ENCODE data around the gene TRAF7.
A peak's percentile ranks its signal among the peaks of the same experiment; 100 is the strongest.
"Not testable (repeated sequence)": the region's sequence is repeated elsewhere in the genome, so short reads cannot be mapped to it uniquely, and the experiment has no call there.

TRAF7 gene

DNA sequence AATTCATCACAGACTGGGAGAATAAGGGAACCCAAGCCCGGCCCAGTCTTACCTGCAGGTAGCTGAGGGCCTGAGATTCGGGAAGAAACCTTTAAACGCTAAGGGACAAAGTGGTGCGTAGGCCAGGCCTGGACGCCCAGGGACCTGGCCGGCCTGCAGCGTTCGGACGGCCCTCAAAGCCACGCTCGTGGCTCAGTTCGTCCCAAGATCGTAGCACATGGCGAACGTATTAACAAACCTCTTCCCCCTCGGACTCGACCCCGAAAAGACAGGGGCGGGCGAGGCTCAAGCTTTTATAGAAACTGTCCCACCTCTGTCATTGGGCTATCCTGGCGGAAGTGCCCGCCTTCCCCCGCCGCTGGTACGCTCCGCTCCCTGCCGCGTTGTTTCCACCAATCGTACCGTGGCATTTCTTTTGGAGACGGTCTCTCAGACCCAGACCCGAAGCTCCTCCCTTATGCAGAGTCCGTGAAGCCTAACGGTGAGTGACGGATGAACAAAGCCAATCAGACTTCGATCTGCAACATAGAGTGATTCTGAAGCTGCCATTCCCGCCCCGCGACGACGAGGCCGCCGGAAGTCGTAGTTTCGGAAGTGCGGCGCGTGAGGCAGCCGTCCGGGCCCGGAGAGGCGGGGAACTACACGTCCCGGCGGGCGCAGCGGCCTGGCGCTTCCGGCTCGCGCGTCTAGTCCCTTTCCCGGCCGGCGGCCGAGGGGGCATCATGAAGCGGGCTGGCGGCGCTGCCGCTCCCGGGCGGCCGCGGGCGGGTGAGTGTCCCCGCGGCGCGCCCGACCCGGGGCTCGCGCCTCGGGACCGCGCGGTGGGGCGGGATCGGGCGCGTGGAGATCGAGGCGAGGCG lies at the start of gene TRAF7:
Gene TRAF7, plus strand, starts transcription at position 692 of the 860 bp plus-strand sequence. CDS start 8,139 bp downstream, outside the sequence.
- DNase-seq, result peak; percentile 100

GRCh38 chr16:2106211-2106610 lies 49.4 kb upstream of the TRAF7 start:
- not testable (repeated sequence) for DNase-seq

DNA sequence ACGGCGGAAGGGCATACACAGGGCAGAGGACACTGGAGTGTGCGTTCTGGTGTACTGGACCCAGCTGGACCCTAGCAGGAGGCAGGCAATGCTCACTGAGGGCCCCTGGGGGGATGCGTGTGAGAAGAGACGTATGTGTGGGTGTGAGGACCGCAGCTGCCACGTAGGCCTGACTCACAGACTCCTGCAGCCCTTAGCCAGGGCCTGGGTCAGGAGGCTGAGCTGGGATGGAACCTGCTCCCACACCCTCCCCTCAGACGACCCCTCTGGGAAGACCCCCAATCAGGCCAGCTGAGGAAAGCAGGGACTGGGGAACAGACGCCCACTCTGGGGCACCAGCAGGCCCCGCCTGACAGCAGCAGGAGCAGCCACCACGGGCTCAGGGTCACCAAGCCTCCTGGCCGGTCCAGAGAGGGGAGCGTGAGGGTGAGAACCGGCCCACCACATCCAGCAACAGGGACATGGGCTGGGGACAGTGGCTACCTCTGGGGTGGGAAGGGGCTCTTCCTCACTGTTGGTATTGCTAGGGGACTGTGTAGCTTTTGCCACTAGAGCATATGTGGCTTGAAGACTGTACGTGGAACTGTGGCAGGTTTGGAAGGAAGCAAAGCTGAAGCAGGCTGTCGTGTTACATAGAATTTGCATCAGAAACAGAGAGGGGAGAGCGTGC lies 48.3 kb upstream of the TRAF7 start:
- DNase-seq, result not testable (repeated sequence)

DNA sequence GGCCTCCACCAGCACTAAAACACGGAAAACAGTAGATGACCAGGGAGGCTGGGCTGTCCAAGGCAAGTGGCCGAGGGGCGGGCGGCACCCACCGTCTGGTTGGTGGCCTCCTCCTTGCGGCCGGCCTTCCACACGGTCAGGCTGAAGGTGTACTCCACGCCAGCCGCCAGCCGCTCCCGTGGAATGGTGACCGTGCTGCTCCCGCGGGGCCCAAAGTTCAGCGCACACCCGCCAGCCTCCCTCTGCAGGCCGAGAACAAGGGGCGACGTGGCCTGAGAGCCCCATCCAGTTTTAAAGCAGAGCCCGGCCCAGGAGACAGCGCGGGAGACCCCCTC lies 47.8 kb upstream of the TRAF7 start:
- not testable (repeated sequence) for DNase-seq

- not testable (repeated sequence) for DNase-seq
Measured at GRCh38 chr16:2108446-2109270, 46.9 kb upstream of the TRAF7 start.

DNA sequence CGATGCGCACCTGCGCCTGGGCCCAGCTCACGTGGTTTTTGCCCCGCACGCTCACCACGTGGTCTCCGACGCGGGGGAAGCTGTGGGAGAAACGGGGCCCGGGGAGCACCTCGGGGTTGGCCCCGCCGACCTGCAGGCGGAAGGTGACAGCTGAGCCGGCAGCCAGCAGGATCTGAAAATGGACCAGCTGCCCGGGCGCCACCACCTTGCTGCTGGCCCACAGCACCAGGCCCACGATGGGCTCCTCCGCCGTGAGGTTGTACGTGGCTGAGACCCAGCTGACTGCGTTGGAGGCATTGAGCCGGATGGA lies 46.4 kb upstream of the TRAF7 start:
- DNase-seq, result not testable (repeated sequence)

- DNase-seq, result not testable (repeated sequence)
Measured at GRCh38 chr16:2109872-2110271, 45.7 kb upstream of the TRAF7 start.

- DNase-seq, result not testable (repeated sequence)
Measured at GRCh38 chr16:2110332-2111008, 45.1 kb upstream of the TRAF7 start.

DNA sequence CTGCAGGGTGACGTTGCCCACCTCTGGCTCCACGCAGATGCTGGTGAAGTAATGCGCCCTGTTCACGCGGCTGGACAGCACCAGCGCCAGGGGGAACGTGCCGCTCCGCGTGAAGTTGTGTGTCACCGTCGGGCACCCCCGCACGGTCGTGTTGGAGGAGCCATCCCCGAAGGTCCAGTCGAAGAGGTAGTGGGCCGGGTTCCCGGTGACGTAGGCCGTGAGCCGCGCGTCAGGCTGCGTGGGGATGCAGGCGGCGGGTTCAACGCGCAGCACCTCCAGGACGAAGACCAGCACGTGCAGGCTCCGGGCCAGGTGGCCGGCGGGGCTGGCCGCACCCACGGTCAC lies 44.6 kb upstream of the TRAF7 start:
- not testable (repeated sequence) for DNase-seq

- not testable (repeated sequence) for DNase-seq
Measured at GRCh38 chr16:2111412-2112335, 43.9 kb upstream of the TRAF7 start.

DNA sequence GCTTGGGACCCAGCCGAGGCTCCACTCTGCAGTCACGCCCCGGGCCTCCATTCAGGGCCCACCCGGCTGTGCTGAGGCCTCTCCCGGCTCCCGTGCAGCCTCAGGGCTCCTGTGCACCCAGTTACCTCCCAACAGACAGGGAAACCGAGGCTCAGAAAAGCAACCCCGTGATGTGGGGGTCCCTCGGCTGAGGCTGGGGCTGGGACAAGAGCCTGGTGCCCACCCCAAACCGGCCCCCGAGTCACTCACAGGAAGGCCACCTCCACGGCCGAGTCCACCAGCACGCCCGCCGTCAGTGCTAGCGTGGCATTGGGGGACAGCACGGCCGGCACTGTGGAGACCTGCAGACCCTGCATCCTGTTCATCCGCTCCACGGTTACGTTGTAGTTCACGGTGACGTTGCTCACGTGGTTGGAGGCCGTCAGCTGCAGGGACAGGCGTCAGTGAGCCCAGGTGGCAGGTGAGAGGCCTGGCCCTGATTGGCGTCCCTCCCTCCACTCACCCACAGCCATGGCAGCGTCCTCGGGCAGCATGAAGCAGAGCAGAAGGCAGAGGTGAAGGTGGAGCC lies 43.0 kb upstream of the TRAF7 start:
- not testable (repeated sequence) for DNase-seq

GRCh38 chr16:2114225-2114624 lies 41.4 kb upstream of the TRAF7 start:
- DNase-seq, result not testable (repeated sequence)

DNA sequence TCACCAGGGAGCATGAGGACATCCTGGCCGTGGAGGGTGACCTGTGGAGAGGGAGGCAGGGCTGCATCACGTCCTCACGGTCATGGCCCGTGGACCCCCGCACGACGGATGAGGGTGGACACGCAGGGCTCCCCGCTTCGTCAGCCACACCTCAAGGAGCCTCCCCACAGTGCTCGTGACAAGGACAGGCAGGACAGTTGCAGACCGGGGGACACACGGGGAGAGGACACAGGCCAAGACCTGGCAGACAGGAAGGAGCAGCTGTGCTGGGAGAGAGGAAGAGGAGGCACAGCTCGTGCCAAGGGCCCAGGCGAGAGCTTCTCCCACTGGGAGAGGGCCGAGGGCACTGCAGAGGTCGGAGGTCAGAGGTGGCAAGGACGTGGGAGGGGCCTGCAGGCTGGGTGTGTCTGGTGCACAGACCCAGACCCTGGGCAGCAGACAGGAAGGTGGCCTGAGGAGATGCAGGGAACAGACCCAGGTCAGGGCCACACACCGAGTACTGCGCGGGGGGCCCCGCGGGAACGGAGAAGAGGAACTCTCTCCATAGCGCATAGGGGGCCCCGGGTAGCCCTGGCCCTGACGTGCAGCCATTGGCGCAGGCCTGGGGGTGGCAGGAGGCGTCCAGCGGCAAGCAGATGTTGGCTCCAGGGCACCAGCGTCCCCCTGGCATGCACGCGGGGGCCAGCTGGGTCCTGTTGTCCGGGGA lies 40.5 kb upstream of the TRAF7 start:
- DNase-seq, result not testable (repeated sequence)

DNA sequence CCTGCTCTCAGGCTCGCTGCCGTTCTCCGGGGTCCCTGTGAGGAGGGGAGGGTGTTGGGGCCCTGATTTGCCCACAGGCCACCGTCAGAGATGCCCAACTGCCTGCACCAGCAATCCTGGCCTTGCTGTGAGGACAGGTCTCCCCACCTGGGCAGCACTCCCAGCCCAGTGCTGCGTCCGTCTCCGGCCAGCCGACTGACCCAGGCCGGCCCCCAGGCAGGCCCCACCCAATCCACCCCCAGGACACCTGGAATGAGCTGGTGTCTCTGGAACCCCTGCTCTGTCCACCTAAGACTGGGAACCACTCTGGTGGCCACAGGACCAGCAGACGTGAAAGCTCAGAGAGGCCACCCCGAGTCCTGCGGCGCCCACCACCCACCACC lies 40.0 kb upstream of the TRAF7 start:
- DNase-seq, result no peak

DNA sequence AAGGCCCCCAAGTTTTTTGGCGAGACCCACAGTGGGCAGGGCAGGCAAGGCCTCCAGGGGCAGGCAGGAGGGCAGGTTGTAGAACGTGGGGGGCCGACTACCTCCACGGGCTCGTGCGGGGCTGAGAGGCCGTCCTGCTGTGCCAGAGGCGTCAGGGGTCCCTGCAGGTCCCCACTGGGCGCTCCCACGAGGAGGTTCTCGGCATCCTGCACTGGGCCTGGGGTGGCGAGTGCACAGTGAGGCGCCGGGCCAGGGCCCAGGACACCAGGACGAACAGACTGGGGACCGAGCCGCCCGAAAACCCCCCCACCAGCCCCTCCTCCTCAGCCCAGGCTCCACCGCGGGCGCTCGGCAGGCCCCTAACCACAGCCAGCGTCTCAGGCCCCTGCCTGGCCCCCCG lies 39.2 kb upstream of the TRAF7 start:
- not testable (repeated sequence) for DNase-seq

DNA sequence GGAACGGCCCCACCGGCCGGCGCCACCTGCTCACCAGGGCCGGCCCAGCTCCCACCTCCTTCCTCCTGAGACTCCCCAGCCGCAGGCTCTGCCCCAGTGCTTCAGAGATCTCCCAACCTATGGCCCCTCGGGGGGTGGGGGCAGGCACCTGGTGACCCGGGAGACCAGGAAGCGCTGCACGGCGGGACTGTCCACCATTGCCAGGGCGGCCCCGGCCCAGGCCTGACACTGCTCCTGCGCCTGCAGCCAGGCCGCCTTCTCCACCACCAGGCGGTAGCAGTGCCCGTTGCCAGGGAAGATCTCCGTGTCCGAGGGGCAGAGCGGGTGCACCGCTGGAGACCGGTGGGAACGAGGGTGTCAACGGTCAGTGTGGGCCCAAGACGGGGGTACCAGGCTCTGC lies 38.2 kb upstream of the TRAF7 start:
- not testable (repeated sequence) for DNase-seq

- not testable (repeated sequence) for DNase-seq
Measured at GRCh38 chr16:2117960-2118722, 37.4 kb upstream of the TRAF7 start.

- peak; percentile 52 for DNase-seq
Measured at GRCh38 chr16:2121325-2121724, 34.3 kb upstream of the TRAF7 start.

- no peak for DNase-seq
Measured at GRCh38 chr16:2121853-2122252, 33.7 kb upstream of the TRAF7 start.

DNA sequence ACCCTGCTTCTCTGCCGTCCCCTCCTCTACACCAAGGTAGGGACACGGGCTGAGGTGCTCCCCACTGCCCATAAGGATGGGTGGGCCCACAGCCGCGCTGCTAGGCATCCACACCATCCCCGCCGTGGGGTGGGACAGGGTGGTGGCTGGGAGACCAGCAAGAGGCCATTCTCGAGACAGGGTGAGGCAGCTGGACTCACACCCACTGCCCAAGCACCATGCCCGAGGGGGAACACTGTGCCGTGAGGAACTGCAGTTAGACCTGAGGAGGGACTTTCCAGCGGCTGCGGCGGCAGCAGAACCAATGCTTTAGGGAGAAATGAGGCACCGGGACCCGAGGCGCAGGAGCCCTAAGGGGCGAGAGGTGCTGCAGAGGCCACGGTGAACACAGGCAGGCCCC lies 33.2 kb upstream of the TRAF7 start:
- no peak for DNase-seq

Measured in hematopoietic multipotent progenitor cell treated with erythropoietin and hydrocortisone succinate and interleukin-3 and kit ligand, for 8 days (in vitro differentiated cells).